HG03354 (cell line): ENCODE data around the gene AMBP.
"Not testable (repeated sequence)": the region's sequence is repeated elsewhere in the genome, so short reads cannot be mapped to it uniquely, and the experiment has no call there.

ENCODE experiments used
- ATAC-seq: cut with Tn5 transposase; IDR thresholded peaks from one replicate; pipeline ENCODE4 v1.9.1; 2021; ENCODE audit warnings: mild to moderate bottlenecking; ENCODE audit not compliant: unreplicated experiment, poor library complexity, severe bottlenecking

AMBP gene

DNA sequence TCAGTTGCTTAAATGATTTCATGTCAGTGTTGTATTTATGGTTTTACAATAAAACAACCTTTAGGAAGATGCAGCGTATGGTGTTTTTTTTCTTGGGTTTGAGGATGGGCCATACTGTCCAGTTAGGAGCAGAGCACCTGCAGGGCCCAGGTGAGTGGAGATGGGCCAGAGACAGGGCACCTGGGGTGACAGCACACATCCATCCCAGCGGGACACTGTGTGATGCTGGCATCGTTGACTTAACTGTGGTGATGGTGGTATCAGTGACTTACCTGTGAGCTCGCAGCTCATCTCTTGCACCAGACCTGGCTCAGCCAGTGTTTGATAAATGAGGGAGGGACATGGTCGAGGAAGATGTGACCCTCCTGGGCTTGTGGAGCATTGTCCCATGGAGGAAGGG lies 21.6 kb downstream of the AMBP start:
- ATAC-seq = no peak

DNA sequence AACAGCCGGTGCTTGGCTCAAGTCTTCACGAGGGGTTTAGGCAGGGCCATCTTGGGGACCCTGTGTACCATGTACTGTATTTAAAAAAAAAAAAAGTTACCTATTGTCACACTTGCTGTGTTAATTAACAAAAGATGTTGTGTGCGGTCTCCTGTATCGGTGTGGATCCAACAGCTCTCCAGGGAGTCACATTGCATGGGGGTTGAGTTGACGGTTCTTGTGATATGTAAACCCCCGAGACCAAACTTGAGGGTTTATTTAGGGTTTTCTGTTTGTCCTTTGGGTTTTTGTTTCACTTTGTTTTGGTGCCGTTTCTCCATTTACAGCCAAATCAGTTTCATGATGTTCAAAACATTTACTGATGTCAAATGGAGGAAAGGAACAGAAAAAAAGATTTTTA lies 22.2 kb downstream of the AMBP start:
- ATAC-seq = no peak

DNA sequence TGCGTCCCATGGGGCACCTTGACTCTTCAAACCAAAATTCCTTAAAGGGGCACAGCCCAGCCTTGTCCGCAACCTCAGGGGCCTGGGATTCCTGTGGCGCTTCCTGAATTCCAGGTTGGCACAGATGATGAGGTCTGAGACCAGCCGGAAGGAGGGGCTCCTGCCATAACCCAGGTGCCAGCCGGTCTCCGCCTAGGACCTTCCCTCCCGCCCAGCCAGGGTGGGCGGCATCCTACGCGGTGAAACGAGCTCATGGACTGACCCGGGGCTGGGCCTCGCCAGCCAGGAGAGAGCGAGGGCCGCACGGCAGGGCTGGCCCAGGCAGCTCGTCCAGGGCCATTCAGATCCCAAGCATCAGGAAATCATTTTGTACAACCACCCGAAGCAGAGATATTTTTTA lies 23.0 kb downstream of the AMBP start:
- no peak for ATAC-seq

DNA sequence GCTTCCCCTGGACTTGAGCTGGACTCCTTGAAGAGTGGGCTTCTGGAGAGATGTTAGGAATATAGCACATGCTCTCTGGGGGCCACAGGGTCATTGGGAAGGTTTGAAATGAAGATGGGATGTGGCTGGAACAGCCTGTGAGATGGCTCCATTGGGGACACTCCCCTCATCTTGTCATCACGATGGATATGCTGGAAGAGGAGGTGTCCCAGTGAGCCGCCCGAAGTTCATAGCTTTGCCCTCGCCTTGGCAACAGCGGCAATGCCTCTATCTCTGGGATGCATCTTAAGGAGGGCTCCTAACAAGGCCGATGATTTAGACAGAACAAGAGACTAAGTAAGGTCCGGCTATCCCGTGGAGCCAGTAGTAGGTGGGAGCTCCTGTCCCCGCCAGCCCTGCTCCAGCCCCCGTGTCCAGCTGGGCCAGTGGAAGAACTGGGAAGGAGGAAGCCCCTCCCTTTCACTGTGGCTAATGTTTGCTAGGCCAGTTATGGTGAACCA lies 23.9 kb downstream of the AMBP start:
- ATAC-seq = no peak

DNA sequence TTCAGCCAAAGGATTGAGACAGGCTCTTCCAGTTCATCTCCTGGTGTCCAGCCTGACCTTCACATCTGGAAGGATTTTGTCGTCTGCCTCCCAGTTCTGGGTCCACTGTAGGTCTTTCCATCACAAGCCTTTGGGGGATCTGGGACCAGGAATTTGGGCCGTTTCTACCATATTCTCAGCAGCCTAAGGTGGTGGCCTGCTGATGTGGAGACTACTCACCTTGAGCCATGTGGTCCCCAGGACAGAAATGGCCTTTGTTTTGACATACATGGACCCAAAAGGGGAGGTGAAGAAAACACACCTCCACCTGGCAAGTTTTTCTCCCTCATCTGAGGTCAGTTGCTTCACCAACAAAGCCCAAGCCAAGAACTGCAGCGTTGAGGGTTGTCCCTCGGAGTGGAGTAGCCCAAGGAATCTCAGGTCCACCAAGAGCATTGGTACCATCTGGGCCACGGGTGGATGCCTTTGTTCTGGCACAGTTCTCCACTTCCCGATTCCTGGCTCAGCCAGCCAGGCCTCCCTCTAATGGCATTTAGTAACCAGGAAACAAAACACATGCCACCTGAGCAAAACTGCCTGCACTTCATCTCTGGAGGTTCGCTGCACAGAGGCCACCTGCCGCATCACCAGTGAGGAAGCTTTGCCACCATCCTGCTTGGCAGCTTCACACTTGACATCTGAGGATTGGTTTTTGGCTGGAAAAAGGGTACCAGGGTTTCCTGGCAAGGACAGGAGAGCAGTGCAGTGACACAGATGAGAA lies 24.7 kb downstream of the AMBP start:
- no peak for ATAC-seq

DNA sequence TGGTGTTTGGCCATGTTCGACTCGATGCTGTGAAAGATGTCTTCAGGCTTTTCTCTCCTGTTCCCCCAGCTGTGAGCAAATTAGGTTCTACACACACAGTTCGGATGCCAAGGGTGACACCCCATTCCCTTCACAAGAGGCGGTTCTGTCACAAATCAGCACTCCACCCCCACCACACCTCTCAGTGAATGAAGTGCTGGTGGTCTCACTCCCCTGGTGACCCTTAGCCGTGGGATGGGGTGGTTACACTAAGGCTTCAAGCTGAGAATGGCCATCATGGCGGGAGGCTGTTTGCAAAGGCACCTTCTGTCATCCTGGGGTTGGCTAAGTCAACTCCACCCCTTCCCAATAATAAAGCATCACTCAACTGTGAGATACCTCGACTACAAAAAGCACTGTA lies 26.4 kb downstream of the AMBP start:
- ATAC-seq = no peak

DNA sequence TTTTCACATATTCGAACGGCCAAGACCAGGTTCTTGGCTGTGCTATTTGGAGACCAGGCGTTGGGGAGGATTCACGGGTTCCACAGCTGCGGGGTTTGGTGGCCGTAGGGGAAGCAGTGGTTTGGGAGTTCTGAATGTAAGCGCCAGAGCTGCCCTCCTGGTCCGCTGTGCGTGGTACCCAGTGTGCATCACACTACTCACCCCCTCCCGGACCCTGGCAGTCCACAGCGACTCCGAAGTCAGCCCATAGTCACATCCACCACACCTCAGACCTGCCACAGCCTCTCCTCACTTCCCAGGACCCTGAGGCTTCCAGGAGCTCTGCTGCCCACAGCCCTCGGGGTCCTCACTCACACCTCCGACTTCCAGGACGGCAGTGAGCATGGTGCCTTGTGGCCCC lies 26.8 kb downstream of the AMBP start:
- no peak for ATAC-seq

DNA sequence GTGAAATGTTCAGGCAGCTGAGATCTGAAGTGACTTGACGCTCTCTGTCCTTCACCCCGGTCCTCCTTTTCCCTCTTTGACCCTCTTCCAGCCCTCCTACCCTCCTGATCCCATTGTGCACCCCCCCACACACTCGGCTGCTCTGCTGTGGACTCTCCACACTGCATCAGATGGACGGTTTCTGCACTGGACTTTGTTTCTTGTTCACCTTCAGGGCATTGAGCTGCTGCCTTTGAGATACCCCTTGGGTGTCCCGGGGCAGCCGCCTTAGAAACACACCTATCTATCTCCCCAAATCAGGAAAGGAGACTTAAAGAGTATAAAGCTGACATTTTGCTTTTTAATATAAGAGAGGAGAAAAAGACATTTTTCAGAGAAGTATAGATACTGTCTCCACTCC lies 27.5 kb downstream of the AMBP start:
- ATAC-seq = no peak

DNA sequence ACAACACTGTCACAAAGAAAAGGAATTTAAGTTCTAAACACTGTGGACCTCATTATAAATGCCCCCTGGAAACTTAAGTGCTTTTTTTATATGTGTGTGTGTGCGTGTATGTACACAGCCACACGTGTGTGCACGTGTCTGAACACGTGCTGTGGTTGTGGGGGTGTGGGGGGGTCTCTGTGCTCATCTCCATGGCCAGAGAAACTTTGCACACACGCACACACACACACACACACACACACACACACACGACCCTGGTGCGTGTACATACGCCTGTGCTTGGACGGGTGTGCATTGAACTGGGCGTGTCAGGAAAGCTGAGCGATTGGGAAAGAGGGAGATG lies 27.9 kb downstream of the AMBP start:
- ATAC-seq = no peak

DNA sequence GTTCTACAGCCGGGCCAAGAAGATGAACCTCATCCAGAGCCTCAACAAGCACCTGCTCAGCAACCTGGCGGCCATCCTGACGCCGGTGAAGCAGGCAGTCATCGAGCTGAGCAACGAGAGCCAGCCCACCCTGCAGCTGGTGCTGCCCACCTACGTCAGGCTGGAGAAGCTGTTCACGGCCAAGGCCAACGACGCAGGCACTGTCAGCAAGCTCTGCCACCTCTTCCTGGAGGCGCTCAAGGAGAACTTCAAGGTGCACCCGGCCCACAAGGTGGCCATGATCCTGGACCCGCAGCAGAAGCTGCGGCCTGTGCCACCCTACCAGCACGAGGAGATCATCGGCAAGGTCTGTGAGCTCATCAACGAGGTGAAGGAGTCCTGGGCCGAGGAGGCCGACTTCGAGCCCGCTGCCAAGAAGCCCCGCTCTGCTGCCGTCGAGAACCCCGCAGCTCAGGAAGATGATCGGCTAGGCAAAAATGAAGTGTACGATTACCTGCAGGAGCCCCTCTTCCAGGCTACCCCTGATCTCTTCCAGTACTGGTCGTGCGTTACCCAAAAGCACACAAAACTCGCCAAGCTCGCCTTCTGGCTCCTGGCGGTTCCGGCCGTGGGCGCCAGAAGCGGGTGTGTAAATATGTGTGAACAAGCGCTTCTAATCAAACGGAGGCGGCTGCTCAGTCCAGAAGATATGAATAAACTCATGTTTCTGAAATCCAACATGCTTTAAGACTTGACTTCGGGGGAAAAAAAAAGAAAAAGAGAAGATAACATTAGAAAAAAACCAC lies 28.5 kb downstream of the AMBP start:
- ATAC-seq = no peak

DNA sequence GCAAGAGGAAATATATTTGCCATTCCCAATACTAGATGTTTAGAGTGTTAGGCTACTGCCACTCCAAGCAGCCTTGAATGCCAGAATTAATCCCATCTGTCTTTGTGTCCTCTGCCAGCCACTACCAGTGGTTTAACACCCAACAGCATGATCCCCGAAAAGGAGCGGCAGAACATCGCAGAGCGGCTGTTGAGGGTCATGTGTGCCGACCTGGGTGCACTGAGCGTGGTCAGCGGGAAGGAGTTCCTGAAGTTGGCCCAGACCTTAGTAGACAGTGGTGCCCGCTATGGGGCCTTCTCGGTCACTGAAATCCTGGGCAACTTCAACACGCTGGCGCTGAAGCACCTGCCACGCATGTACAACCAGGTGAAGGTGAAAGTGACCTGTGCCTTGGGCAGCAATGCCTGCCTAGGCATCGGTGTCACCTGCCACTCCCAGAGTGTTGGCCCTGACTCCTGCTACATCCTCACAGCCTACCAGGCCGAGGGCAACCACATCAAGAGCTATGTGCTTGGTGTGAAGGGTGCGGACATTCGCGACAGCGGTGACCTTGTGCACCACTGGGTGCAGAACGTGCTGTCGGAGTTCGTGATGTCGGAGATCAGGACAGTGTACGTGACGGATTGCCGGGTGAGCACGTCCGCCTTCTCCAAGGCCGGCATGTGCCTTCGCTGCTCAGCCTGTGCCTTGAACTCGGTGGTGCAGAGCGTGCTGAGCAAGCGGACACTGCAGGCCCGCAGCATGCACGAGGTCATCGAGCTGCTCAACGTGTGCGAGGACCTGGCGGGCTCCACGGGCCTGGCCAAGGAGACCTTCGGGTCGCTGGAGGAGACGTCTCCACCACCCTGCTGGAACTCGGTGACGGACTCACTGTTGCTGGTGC lies 29.3 kb downstream of the AMBP start:
- ATAC-seq = no peak

DNA sequence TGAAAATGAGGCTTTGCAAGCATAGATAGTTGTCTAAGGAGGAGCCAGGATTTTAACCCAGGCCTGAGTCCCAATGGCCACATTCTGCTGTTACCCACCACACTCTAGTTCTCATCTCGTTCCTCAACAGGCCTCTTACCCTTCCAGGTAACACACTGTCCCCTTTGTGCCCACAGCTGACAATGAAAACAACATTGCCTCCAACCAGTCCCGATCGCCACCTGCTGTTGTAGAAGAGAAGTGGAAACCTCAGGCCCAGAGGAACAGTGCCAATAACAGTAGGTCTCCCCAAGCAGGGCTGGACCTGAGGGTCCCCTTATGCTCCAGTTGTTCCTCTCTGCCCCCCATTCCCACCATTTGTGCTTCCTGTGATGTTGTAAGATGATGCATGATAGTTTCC lies 30.4 kb downstream of the AMBP start:
- ATAC-seq = no peak

DNA sequence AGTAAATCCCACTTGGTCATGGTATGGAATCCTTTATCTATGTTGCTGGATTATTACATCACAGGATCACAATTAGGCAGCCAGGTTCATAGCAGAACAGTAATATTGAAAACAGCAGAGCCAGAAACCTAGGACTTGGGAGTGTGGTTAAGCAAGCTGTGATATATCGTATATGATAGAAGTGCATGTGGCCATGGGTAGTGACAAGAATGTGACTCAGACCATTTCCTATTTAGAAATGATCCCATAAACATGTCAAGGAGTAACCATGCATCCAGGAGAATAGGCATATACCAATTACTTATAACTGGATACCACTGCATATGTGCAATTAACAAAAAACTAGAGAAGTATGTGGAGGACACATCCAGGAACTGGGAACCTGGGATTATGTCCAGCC lies 31.2 kb downstream of the AMBP start:
- no peak for ATAC-seq

DNA sequence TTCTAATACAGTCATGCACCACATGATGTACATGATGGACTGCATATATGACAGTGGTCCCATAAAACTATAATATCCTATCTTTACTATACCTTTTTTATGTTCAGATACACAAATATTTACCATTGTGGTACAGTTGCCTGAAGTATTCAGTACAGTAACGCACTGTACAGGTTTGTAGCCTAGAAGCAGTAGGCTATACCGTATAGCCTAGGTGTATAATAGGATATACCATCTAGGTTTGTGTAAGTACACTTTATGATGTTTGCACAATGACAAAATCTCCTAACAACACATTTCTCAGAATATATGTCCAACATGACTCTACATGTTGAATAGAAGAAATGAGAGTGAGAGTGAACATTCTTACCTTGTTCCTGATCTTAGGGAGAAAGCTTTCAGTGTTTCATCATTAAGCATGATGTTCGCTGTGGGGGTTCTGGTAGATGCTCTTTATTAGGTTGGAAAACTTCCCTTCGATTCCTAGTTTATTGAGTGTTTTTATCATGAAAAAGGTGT lies 31.8 kb downstream of the AMBP start:
- no peak for ATAC-seq

DNA sequence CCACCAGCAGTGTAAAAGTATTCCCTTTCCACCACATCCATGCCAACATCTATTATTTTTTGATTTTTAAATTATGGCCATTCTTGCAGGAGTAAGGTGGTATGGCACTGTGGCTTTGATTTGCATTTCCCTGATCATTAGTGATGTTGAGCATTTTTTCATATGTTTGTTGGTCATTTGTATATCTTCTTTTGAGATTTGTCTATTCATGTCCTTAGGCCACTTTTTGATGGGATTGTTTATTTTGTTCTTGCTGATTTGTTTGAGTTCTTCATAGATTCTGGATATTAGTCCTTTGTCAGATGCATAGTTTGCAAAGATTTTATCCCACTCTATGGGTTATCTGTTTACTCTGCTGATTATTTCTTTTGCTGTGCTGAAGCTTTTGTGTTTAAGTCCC lies 34.4 kb downstream of the AMBP start:
- not testable (repeated sequence) for ATAC-seq

DNA sequence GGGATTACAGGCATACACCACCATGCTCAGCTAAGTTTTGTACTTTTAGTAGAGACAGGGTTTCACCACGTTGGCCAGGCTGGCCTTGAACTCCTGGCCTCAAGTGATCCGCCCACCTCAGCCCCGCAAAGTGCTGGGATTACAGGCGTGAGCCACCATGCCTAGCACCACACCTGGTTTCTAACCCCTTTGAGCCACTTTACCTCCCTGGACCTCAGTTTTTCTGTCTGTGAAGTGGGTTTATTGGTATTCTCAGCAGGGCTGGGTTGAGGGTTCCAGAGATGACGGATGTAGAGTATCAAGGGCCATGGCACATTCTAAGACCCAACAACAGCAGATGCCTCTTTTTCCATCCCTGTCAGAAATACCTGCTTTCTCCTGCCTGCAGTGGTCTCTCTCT lies 38.6 kb downstream of the AMBP start:
- ATAC-seq = no peak

DNA sequence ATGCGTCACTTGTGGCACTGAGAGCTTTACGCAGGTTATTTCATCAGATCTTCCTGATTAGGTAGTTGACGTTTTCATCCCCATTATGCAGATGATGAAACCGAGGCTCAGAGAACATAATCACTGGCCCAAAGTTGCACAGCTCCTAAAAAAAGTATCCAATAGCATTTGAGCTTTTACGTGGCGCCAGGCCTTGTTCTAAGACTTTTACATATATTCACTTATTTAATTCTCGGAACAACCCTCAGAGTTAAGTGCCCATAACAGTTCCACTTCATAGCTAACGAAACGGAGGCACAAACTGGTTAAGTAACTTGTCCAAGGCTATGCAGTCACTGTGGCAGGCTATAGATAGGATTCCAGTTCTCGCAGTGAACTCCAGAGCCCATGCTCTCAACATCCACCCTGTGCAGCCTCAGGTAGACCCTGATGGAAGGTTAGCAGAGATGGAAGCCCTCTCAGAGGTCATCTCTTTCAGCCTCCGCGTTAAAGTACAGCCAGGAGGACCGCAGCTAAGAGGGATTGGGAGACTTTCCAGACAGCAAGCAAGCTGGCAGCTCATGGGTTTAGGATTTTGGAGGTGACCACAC lies 39.3 kb downstream of the AMBP start:
- ATAC-seq = no peak

DNA sequence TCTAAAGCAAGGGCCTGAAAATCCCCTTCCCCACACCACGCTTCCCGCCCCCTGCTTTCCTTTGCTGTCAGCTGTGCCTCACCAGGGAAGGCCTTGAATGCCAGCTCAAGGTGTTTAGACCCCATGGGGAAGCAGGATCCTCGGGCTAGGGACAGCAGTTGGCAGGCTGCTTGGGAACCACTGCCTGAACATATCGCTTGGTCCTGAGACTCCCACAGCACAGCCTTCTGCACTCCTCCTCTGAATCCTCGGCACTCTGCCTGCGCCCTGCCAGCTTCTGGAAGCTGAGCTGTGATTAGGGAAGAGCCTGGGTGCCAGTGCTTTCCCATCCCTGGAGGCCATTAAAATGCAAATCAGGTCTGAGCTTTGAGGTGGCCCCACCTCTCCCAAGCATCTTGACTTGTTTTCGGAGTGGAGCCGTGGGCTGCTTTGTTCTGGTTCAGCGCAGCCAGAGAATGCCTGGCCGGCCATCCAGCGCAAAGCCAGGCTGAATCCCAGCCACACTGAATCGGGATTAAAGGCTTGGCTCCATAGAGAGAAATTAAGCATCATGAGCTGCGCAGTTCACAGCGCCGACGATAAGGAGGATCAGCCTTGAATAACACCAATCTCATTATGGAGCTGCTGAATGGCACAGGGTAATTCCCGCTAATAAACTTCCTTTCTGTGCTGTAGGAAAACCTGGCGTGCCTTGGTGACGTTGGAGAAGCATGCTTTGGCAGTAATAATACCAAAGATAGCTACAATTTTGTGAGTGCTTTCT lies 40.0 kb downstream of the AMBP start:
- no peak for ATAC-seq

DNA sequence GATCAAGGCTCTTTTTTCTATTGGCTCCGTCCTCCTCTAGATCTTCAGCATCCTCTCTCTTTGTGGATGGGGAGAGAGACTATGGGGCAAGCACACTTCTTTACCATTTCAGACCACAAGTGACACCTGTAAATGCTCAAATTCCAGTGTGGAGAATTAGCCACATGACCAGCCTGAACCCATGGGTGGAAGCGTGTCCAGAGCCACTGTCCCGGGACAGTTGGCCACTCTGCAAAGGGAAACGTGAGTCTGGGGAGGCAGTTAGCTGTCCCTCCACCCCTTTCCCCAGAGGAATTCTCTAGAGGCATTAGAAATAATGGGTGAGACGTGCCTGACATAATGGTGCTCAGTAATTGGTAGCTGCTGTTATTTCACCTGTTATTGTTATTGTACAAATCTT lies 40.9 kb downstream of the AMBP start:
- no peak for ATAC-seq
